HG02943 (cell line): ENCODE results near the gene PRIMA1.
"Not testable (repeated sequence)": the region's sequence is repeated elsewhere in the genome, so short reads cannot be mapped to it uniquely, and the experiment has no call there.

Experiments used
- ATAC-seq: cut with Tn5 transposase; IDR thresholded peaks from one replicate; pipeline ENCODE4 v1.9.1; 2021; ENCODE audit warnings: mild to moderate bottlenecking, low read depth, moderate library complexity; ENCODE audit not compliant: unreplicated experiment

PRIMA1 gene, protein sequence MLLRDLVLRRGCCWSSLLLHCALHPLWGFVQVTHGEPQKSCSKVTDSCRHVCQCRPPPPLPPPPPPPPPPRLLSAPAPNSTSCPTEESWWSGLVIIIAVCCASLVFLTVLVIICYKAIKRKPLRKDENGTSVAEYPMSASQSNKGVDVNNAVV

DNA sequence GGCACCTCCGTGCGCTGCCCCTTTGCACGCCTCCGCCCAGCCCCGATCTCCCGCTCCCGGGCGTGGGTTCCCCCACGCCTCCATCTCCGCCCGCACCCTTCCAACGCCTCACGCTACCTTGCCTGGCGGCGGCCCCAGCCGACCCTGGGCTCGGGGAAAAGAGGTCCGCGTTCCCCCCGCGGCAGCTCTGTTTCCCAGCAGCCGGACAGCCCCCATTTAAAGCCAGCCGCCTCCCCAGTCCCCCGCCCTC is at the start of gene PRIMA1:
TSS of gene PRIMA1 (minus strand) at position 193 of the 250 bp plus-strand sequence. CDS start 767 bp downstream, outside the sequence.
- ATAC-seq = no peak

DNA sequence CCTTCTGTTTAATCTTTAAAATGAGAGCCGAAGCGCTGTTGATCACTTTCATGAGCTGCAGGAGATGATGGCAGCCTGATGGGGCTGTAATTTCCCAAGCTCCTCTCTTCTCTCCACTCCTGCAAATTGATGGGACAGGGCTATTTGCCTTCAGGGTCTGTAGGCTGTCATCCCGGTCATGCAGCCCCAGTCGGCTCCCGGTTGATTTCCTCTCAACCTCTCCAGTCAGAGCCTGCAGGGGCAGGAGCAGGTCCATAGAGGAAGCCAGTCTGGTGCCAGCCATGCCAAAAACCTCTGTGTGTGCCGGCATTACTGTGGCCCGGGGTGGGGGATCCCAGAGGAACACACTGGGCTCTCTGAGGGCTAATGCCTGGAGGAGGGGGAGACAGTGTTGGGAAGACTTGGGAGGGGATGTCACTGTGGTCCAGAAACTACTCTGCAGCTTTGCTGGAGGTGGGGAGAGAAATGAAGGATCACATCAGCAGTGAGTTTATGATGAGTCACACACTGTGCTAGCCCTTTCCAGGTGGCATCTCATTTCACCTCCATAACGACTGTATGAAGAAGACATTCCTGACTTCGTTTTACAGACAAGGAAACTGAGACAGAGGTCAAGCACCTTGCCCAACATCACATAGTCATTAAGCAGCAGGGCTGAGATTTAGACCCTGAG is 46.5 kb upstream of the PRIMA1 start:
- no peak for ATAC-seq

DNA sequence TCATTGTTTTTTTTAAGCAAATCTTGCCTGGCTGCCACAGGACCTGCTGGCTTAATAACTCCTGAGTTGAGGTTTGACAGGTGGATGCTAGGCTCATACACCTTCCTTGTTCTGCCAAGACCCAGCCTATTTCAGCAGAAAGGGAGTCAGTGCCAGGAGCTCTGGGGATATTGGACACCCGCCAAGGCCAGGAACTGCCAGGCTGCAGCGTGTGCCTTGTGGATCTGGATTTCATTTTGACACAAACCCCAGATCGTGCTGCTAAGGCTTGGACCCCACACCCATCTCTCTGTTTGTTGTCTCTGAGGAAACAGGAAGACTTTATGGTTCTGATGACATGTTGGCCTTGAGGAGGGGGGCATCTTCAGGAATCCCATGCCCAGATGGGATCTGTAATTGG is 44.4 kb upstream of the PRIMA1 start:
- ATAC-seq = no peak

DNA sequence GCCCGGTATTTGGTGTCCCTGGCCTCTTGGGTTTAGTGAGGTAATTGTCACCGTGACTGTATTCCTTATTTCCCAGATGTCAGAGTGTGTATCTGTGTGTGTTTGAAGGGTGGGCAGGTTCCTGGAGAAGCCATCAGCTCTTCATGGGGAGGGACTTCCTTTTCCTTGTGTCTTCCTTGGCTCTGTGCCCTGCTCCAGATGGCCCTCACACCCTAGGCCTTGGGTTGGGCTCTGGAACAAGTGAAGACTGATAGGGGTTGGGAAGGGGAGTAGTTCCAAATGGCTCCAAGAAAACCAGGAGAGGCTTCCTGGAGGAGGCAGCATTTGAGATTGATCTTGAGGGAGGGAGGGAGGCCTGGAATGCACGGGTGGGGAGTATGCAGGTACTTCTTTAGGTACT is 43.8 kb upstream of the PRIMA1 start:
- ATAC-seq = no peak

DNA sequence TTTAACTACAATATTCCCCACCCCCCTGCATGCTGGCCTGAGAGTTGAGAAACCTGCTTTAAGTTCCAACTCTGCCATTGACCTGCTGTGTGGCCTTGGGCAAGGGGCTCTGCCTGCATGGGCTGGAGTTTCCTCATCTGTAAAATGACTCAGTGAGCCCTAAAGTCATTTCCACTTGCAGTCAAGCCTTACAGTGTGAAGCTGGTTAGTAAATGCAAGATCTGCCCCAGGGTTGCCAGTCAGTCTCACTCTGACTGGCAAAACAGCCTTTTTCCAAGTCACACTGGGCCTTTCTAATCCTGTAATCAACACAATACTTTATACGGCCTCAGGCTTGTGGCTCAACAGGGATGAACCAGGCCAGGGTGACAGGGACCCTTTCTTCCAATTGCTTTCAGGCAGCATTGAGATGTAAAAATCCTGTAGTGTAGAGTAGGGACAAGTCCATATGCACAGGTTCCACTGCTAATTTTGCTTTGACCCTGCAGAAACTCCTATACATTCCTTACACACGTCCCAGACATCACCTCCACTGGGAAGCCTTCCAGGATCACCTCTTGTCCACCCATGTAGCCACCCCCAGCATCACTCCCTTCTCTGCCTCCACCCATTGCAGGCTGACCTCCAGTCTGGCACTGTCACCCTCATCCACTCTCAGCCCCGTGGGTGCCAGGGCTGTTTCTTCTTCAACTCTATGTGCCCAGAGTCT is 42.6 kb upstream of the PRIMA1 start:
- no peak for ATAC-seq

DNA sequence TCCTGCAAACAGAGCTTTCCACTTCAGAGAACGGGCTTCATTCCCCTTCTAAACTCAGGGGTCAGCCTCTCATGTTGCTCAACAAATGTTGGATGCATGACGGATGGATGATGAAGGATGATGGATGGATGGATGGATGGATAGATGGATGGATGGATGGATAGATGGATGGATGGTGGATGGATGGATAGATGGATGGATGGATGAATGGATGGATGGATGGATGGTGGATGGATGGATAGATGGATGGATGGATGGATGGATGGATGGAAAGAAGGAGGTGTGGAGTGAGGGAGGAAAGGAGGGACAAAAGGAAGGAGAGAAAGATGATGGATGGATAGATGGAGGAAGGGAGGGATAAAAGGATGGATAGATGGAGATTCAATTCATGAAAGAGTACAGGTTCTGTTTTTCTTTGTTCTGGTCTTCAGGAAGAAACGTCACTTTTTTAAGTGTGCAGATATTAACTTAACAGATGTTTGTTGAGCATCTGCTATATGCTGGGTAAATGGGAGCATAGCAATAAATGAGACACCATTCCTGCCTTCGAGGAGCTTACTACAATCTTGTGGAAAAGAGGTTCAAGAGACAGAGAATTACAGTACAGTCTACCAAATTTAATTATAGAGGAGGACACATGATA is 41.7 kb upstream of the PRIMA1 start:
- no peak for ATAC-seq

DNA sequence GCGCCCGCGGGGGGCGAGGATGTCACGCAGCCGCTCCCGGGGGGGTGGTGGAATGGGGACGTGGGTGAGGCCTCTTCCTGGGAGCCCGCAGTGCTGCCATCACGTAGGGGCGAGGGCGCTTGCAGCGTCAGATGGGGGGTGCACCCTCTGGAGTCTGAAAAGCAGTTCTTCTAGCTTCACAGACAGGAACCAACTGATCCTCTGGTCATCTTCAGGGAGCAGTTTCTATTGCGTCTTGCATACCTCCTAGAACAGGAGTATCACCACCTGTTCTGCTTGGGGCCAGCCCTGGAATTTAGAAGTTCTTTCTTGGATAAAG is 36.9 kb upstream of the PRIMA1 start:
- no peak for ATAC-seq

DNA sequence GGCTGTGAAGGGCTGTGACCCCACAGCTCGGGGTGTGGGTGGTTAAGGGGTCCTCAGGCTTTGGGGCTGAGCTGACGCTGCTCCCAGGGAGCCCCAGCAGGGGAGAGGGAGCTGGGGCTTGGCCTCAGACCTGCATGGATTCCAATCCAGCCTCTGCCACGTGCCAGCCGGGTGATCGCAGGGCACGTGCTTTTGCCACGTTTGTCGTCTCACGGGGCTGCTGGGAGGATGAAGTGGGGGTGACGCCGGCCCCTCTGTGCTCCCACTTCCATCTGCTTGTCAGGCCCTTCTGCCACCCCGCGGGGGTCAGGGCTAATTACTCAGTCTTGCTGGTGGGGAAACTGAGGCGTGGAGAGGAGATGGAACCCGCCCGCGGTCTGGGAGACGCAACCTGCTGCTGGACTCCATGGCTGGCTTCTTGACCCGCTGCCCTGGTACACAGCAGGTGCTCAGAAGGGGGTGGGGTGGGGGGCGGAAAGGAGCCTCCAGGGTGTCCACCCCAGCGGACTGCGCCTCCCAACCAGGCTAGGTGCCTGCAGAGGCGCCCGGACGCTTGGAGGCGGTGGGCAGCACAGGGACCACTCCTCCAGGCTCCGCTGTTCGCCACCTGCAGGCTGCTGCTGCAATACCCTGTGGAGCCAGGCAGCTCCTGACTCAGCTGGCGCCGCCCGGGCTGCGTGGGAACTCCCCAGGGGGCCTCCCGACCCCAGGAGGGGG is 36.4 kb upstream of the PRIMA1 start:
- ATAC-seq = no peak

DNA sequence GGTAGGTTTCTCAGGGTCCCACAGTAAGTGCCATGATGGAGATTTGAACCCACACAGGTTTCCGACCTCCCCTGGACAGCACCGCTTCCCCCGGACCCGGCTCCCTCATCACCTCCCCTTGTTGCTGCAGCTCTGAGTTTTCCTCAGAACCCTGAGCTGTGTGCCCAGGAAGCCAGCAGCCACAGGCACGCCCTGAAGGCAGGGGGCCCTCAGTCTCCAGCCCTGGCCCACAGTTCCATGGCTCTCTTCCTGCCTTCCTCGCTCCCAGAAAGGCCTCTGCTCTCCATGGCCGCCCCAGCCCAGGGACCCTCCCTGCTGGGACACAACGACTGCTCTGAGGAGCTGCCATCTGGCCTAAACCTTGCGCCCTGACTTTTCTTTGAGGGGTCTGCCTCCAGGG is 35.8 kb upstream of the PRIMA1 start:
- no peak for ATAC-seq

DNA sequence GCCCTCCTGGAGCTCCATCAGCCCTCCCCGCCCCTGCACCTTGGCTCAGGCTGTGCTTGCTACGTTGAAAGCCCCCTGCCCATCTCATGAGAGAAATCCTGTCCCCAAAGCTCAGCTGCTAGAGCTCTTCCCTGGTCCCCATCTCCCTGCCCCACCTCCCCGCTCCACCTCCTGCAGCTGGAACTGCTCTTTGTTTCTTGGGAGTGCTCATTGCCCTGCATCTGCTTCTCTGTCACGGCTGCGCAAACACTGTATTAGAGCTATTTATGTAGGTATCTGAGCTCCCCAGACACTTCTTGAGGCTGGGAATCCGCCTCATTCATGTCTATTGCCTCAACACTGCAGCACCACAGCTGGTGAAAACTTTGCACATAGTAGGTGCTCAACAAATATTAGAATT is 32.8 kb upstream of the PRIMA1 start:
- ATAC-seq = no peak

DNA sequence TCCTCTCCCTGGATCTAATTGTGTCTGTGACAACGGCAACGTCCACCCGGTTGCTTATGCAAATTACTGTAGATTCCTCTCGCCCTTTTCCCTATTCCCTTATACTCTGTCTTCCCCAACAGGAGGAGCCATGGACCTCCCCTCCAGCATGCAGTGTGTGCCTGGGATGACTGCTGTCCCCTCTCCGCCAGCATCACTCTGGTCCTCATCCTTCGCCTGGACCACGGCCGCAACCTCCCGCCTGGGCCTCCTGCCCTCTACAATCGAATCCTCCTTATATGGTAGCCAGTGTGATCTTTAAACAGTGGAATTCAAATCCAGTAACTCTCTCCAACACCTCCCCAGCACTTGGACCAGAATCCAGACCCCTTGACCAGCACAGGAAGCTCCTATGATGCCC is 30.6 kb upstream of the PRIMA1 start:
- ATAC-seq = no peak

DNA sequence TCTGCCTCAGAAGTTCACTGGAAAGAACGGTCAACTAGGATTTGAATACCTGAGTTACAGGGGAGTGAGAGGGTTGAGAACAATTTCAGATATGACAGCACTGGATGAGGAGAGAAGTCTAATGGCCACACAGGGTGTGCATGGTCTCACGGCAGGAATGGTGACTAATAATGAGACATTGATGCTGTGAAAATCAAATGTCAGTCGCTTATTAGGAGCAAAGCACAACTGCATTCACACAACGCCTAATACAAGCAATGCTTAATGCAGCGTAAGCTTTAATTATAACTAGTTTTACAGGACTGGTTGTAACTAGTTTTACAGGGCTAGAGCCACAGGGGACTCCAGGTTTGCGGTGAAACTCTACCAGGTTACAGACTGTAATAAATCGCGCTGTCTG is 23.4 kb upstream of the PRIMA1 start:
- ATAC-seq = no peak

DNA sequence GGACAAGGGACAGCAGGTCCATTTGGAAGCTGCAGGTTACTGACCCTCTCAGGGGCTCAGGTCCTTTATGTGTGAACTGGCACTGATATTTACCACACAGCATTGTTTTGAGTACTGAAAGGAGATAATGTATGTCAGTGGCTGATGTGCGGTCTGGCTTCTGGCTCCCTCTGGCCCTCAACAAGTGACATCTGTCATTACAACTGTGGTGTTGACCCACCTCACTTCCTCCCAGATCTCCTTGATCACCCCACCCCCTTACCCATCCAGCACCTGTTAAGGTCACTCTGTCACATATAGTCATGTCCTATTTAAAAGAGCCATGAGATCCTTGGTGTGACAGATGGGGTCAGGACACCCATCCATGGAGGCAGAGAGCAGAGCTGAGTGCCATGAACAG is 22.7 kb upstream of the PRIMA1 start:
- ATAC-seq = no peak

DNA sequence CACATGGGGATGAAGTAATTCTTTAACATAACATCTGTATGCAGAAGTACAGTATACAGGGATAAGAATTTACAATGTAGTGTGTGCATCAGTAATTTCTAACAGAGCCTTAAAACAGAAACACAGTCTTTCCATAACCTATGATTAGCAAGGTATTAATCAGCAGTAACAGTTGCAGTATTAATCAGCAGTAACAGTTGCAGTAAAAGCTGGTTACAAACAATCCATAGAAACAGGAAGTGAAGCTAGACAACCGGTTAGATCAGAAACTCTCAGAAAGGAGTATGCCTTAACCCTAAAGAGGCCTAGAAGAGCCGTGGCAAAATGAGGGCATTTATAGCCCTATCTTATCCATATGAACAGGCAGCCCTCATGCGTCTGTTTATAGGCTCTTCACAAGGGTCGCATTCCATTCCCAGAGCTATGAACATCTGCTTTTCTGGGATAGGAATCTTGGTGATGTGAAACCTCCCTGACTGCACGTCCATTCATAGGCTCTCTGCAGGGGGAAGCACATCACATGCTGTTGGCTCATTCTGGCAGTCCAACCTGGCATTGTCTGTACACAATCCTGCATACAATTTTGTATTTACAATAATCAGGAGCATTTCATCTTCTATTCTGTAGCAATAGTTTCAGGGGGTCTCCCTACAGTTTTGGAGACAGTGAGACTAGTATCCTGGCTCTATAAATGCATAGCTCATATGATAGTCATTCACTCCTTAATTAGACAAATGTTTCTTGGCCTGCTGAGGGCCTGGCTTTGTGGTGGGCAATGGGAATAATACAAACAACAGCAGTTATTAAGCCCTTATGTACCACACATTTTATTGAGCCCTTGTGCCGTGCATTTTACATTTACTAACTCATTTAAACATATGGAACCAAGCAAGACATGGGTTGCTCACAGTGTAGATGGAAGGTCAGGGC is 21.5 kb upstream of the PRIMA1 start:
- ATAC-seq = not testable (repeated sequence)

DNA sequence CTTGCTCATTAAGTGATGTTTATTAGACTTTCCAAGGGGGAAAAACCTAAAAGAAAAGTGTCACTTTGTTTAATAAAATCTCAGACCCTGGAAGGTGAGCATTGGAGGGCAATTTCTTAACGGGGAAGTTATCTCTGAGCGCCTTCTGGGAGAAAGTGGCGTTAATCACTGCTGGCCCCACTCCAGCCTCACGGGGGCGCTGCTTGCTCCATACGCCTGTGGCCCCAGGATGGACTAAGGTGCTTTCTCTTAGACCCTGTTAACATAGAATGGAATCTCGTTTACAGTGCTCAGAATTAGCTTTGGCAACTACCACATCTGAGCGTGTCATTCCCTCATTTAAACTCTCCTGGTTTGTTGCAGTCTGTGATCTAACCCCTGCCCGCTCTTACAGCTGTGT is 16.4 kb upstream of the PRIMA1 start:
- no peak for ATAC-seq

DNA sequence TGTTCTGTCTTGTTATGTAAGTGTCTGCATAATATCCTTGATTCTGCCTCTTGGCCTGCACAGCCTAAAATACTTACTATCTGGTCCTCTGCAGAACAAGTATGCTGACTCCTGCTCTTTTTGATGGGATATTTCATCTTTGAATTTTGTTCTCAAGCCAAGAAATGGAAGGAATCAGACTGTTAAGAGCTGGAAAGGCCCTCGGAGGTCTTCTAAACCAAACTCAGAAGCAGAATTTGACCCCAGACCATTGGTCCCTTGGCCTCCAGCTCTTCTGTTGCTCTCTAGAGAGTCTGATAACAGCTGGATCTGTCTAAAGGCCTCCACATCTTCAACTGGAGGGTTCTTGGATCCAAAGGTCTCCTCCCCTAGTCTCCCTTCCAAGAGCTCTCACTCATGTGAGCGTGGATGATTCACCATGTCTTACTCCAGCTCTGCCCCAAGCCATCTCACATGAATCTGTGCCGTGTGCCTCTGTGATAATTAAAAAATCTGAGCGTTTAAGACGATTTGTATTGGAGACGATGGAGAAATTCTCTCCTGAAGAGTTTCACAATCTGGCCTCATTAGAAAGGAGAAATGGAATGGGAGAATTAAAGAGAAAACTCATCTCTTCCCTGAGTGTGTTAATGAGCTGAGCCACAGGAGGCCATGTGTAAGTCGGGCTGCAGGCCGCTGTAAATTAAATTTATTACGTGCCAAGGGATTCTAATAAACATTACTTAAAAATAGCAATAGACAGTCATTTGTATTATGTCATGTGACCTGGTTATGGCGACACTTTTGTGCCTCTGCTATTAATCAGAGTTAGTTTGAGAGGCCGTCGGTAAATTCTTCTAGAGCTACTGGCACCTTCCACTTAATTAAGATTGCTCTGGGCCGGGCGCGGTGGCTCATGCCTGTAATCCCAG is 15.4 kb upstream of the PRIMA1 start:
- ATAC-seq = no peak

DNA sequence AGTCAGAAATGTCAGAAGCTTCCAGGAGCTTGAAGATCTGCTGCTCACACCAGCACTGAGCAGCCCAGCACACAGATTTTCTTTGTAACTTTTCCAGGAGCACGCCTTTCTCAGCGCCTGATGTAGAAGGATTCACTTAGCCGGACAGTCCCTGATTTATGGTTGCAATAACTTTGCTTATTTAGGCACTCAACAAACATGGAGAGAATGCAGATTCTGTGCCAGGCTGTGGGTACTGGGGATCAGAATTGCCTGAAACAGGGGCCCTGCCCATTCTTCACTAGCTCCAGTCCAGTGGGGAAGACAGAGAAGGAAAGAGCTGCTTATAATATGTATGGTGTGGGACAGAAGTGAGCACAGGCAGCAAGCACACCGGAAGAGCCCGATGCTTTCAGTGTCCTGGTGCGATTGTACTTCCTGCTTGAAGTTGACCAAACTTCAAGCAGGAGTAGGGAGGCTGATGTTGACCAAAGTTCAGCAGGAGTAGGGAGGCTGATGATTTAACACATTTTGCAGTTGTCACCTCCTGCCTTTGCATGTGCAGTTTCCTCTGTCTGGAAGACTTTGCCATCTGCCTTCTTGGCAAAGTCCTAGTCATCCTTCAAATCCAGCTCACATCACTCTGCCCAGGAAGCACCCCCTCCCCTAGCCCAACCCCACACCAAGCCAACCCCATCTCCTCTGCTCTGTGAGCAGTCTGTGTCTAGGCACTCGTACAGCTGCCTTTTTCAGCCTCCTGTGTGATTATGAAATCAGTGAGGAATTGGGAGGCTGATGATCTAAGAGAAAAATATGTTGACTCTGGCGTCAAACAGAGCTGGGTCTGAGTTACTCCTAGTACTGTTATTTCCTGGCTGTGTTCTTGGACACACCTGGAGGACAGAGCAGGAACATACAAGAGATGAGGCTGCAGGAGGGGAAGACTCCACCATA is 12.0 kb upstream of the PRIMA1 start:
- no peak for ATAC-seq

DNA sequence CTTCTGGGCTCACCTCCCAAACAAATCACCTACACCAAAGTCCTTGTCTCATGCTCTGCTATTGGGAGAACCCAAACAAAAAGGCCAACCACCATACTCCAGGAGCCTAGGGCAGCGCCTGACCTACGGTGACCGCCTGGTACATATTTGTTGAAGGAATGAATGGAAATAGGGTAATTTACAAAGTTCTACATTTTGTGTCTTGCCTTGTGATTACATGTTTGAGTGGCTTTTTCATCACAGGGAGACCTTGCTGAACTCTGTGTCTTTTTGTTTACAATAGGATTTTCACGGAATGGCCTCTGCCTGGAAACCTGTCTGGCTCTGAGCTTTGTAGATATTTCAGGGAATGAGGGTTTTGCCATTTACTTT is 11.3 kb upstream of the PRIMA1 start:
- no peak for ATAC-seq
